G401.6 (cell line): ENCODE results near the gene SURF4.
"Not testable (repeated sequence)": the region's sequence is repeated elsewhere in the genome, so short reads cannot be mapped to it uniquely, and the experiment has no call there.

Source experiments
- FAIRE-seq: peaks from 2 replicates; lab custom pipeline; 2012; peaks lifted over from hg19 to GRCh38; lab: Jason Lieb, UNC

The SURF4 gene

DNA sequence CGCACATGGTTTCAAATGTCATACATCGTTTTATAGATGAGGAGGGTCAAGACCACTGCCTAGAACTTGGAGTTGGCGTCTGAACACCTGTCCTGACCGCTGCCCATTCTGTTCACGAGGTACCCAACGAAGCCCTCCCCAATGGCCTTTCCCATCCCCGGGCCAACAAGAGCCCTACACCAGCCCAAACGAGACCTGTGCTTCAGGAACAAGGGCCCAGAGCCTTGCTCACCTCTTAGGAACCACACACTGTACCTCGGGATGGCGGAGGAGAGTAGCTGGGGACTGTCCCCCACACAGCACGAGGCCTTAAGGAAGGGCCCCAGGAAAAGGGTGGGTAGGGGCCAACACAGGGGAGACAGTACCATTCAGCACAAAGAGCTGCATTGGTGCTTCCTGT is 42.8 kb downstream of the SURF4 start:
- FAIRE-seq, result no peak

DNA sequence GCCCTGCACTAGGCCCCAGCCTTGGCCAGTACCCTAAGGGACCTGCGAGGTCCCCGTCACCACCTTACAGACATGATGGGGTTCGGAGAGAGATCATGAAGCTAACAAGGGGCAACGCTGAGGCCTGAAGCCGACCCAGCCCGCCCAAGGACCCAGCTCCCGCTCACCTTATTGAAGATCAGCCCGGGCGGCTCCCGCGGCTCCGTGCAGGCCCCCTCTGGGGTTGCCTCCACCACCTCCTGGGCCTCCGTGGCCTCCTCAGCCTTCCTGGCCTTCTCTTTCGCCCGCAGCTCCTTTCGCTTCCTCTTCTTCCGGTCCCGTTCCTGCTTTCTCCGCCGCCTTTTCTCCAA is 43.5 kb downstream of the SURF4 start:
- FAIRE-seq, result no peak

DNA sequence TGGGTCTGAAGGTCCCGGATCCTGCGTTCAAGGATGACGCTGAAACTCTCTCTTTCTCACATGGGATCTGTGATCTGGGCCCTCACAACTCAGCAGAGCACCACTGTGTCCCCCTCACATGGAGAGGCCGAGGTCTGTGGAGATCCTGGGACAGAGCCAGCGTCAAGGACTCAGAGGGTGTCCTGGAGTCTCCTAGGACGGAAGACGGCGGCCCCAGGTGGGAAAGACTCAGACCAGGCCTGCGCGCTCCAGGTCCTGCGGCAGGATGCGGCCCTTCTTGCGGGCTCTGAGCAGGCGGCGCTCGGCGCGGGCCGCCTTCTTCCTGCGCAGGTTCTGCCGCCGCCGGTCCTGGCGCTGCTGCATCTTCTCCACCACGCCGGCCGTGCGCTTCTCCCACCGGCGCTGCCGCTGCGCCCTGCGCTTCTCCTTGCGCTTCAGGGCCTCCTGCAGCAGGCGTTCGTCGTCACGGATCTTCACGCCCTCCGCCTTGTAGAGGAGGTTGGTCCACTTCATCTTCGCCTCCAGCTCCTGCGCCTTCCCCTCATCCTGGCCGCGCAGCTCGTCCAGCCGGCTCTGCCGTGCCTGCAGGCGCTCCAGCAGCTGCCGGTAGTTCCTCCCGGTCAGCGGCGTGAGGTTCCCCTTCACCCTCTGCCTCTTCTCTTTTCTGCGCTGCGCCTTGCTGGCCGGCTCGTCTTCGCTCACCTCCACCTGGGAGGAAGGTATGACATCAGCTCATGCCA is 44.0 kb downstream of the SURF4 start:
- FAIRE-seq, result no peak

DNA sequence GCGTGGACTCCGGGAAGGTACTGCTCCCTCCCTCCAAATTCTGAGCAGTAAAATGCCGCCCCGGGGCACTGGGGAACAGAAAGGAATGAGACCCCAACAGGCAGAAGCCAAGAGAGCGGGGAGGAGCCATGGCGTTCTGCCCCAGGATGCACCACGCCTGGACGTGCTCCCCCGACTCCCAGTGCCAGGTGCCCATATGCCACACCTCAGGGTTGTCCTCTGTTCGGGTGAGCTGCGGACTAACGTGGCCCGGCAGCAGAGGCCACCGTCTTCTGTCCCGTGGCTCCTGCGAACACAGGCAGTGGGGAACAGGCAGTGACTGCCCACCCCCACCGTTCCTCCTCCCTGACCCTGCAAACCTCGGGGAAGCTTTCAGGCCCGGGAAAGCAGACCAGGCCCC is 44.6 kb downstream of the SURF4 start:
- FAIRE-seq, result no peak

DNA sequence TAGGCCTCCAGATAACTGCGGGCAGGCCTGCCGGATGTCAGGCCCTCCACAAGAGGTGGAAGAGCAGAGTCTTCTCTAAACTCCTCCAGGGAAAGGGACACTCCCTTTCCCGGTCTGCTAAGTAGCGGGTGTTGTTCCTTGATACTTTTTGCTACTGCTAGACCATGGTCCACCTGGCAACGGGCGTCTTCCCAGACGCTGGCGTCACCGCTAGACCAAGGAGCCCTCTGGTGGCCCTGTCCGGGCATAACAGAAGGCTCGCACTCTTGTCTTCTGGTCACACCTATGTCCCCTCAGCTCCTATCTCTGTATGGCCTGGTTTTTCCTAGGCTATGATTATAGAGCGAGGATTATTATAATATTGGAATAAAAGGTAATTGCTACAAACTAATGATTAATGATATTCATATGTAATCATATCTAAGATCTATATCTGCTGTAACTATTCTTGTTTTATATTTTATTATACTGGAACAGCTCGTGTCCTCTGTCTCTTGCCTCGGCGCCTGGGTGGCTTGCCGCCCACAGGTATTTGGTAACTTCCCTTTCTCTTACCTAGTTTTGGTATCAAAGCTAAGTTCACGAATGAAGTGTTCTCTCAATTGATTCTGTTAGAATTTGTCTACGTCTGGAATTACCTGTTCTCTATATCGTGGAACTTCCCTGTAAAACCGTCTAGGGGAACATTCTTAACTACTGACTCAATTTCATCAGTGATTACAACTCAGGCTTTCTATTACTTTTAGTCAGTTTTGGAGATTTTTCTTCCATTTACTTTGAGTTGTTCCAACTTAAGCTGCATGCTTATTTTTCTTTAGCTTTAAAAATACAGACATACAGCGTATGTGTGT is 46.3 kb downstream of the SURF4 start:
- peak; percentile 91 for FAIRE-seq

DNA sequence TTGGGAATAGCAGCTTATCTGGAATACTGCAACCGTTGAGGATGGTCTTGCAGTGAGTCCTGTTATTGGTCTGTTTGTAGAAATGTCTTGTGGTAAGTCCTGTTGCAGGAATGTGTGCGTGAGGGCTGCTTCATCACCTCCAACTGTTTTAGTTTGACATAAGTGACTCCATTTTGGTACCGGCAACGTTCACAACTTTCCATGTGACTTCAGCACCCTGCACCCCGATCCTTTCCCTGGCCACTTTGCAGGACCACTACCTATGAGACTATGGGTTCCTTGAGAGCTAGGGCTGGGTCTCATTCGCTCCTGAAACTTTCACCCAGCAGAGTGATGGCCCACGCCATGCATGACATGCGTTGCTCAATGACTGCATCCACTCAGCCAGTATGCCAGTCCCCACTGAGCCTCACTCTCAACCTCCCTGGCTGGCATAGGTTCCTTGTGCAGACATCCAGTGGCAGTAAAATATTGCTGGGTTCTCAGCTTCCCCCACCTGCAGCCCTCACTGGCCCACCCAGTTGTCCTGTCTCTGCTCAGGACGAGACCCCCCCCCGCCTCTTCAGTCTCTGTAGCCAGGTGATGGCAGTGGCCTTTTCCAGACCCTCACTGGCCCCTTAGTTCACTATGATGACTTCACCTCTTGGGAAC is 47.9 kb downstream of the SURF4 start:
- FAIRE-seq, result no peak

DNA sequence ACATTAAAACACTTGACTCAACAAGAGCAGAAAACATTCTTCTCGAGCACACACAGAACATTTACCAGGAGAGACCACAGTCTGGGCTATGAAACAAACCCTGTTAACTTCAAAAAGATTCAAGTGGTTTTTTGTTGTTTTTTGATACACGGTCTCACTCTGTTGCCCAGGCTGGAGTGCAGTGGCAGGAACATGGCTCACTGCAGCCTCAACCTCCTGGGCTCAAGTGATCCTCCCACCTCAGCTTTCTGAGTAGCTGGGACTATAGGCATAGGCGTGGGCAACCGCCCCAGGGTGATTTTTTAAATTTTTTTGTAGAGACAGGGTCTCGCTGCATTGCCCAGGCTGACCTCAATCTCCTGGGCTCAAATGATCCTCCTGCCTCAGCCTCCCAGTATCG is 48.8 kb downstream of the SURF4 start:
- not testable (repeated sequence) for FAIRE-seq

DNA sequence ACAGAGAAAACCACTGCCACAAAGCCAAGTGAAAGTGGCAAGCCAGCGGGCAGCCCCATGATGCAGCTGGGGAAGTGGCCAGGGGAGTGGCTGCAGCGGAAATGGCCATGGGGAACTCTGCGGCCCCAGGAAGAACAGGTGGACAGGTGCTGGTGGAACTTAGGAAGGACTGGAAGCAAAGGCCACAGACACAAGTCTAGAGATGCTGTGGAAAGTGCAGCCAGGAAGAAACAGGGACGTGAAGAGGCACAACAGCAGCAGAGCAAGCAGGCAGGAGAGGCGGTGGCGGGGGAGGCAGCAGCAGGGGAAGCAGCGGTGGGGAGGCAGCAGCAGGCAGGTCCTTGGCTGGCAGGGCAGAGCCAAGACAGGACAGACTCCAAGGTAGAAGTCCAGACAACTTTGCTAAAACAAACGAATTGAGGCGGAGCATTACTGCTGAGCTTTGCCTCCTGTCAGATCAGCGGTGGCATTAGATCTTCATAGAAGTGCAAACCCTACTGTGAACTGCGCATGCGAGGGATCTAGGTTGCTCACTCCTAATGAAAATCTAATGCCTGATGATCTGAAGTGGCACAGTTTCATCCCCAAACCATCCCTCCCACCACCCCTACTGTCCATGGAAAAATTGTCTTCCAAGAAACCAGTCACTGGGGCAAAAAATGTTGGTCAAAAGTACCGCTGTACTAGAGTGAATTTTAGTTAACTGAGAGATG is 51.7 kb downstream of the SURF4 start:
- FAIRE-seq, result no peak

DNA sequence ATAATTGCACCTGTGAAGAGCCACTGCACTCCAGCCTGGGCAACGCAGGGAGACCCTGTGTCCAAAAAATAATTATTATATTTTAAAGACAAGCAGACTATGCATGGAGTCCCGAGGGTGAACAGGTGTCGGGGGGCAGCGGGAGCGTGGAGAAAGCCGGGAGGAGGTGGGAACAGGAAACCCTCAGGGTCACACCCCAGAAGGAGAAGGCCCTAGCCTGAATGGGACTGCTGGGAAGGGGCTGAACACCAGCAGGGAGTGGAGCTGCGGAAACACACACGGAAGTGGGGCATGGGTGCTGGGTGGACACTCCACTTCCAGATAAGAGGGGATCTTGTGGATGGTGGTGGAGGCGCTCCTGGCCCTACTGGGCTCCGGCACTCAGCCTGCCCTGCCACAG is 52.6 kb downstream of the SURF4 start:
- no peak for FAIRE-seq

DNA sequence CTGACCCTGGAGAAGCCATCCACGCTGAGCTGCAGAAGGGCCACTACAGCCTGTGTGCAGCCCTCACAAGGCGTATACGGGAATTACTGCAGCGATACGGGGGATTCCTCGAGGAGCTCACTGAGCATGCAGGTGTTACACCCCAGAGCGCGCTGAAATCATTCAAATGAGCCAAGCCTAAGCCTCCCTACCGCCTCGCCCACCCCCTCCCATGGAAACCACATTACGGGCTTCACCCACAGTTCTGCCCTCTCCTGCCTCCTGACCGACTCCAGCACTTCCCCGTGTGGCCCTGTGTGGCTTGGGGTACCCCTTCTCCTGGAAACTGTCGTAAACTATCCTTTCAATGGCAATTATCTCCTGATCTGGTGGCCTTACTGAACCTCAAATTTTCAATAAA is 53.2 kb downstream of the SURF4 start:
- FAIRE-seq, result no peak

DNA sequence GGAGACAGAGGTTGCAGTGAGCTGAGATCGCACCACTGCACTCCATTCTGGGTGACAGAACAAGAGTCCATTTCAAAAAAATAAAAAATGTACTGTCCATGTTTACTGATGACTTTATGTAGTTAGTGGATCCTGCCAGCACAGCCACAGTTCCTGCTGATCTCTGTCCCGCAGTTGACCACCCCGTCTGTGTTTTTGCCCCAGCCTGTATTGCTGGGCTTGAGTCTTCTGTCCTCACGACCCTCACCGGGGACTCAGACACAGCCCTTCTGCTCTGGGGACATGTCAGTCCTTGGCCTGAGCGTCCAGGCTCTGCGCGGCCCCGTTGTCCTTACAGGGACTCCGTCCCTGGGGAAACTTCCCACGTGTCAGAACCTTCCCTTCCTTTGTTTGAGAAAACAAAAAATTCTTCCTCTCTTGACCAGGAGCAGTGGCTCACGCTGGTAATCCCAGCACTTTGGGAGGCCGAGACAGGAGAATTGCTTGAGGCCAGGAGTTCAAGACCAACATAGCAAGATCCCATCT is 54.4 kb downstream of the SURF4 start:
- no peak for FAIRE-seq

DNA sequence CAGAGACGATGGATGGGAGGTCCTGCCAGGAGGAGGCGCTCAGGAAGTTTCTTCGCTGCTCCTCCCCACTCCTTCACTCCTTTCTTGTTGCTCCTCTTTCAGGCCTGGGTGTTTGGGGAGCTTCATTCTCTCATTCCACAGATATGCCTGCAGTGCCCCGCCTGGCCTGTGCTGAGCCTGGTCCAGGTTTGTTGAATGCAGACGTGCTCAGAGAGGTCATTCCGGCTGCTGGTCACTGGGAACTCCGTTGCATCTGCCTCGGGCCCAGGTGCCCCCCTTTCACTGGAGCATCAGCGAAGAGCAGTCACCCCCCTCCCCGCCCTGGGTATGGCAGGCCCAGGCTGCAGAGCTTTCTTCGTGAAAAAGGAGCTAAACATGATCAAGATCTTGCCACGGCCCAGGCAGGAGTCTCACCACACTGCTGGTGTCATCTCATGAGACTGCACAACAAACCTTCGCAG is 55.4 kb downstream of the SURF4 start:
- no peak for FAIRE-seq

DNA sequence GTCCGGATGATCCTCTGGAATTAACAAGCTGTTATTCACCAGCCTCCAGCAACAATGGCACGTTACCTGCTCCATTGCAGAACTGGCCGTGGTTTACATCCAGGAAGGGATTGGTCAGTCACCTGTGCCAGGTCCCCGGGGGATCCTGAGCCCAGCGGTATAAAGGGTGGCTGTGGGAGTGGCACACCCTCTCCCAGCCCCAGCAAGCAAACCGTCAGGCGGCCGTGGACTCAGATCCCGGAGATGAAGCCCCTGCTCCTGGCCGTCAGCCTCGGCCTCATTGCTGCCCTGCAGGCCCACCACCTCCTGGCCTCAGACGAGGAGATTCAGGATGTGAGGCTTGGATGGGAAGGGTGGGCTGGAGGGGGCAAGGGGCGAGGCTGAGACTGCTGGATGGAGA is 58.3 kb downstream of the SURF4 start:
- FAIRE-seq, result not testable (repeated sequence)

DNA sequence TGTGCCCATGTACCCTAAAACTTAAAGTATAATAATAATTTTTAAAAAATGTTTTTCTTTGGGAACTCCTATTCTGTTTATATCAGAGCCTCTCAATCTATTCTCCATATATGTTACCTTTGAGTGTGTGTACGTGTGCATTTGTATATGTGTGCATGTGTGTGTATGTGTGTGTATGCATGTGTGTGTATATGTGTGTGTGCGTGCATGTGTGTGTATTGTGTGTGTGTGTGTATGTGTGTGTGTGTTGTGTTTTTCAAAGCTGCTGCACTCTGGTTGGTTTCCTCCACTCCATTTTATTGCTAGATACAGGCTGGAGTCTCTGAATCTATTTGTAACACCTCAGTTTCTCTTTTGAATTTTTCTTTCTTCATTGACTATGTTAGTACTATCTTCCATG is 59.9 kb downstream of the SURF4 start:
- FAIRE-seq, result no peak
